SK-N-MC (cell line): ENCODE data around the gene CALCOCO1.

Experiments
- EZH2 ChIP-seq: fragments of 200-600 bp; sonication (generic); IDR thresholded peaks from one replicate; pipeline ENCODE4 v1.6.1; 2017; ENCODE audit warnings: antibody characterized with exemption
- FOXP2 ChIP-seq: optimal IDR thresholded peaks from 2 replicates; pipeline ENCODE3; 2011; ENCODE audit warnings: mild to moderate bottlenecking, moderate library complexity; ENCODE audit not compliant: insufficient read depth; ENCODE audit errors: extremely low read length, control extremely low read depth
- POLR2AphosphoS5 ChIP-seq: IDR thresholded peaks from 2 replicates; pipeline ENCODE4 v1.6.1; 2012; ENCODE audit warnings: mild to moderate bottlenecking, low read depth, low read length, borderline replicate concordance

GRCh38 chr12:53751336-53752191, 24.3 kb upstream of the CALCOCO1 start, which contains the start of gene CISTR:
- TF ChIP-seq POLR2AphosphoS5 (peak; percentile 28; the same call in 1 of the 2 replicates), EZH2 (no peak), FOXP2 (no peak)
